Measurements from ENCODE around the gene ZFYVE27. TPM values are rescaled to one million over a fixed set of nuclear protein-coding genes. Genes with fewer than 3 reads are reported as not detected.

ZFYVE27 gene
- total and polyA plus RNA-seq, 2 donors (not counting 3 experiments of a cell fraction or from before 2014, with no cell fraction given): 16.3 to 24.2 TPM

DNA sequence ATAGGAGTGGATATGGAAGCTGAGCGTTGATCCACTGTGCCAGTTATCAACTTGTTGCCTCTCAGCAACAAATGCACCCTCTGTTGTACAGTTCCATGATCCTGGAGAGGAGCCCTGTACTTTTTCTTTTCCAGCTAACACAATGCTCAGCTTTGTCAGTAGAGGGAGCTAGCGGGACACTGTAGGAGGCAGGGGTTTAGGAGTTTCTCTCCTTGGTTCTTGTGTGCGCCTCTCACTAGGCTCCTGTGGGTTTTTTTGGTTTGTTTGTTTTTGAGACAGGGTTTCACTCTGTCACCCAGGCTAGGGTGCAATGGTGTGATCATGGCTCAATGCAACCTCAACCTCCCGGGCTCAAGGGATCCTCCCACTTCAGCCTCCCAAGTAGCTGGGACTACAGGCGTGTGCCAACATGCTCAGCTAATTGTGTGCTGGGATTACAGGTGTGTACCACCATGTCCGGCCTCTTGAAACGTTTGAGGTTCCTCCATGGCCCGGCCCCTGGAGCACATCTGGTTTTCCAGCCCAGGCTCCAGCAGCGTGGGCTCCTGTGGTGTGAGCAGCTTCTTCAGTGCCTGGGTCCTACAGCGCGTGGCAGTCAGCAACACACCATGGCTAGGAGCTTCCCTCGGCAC lies 35.4 kb upstream of the ZFYVE27 start:
- DNase-seq (ENCODE audit: low read depth, low spot score) (peak; percentile 70), FAIRE-seq (peak; percentile 89)
- ChIA-PET POLR2A (interaction anchor here (1.4 kb wide), 1 partner anchor 14 kb away, joined by 3 read pairs; the partner anchor contains the start of gene AVPI1), CTCF (interaction anchor here (0.6 to 18.5 kb wide), 16 partner anchors 8 to 346 kb away, joined by 3 to 863 read pairs (median 7); partner anchors contain the start of genes ANKRD2, AVPI1, MARVELD1 and ZFYVE27)
- no TSS peak for BruUV-seq (replicated peaks)
- Histone ChIP-seq H3K9me1 (replicated peaks; ENCODE audit: control insufficient read depth, extremely low read depth, insufficient read depth, low read length) (no peaks in the 10 kb centered on the region), H3K79me2 (ENCODE audit: control insufficient read depth, insufficient read depth, low read length) (no peaks in the 10 kb centered on the region), H3K9me3 (replicated peaks; ENCODE audit: control insufficient read depth, insufficient read depth, low read length) (no peaks in the 10 kb centered on the region), H3K27me3 (ENCODE audit: control insufficient read depth in 2 of 2, insufficient read depth in 2 of 2, low read length in 2 of 2) (peaks cover 2 to 6% of the 10 kb centered on the region in 2 experiments), H2AFZ (ENCODE audit: low read depth, low read length) (no peak overlapping the region), H3K4me1 (ENCODE audit: control insufficient read depth, extremely low read depth, insufficient read depth, low read length) (no peaks in the 10 kb centered on the region), H3K4me2 (ENCODE audit: insufficient read depth, low read length) (no peak overlapping the region), H4K20me1 (replicated peaks; ENCODE audit: control insufficient read depth, extremely low read depth, insufficient read depth, low read length) (no peaks in the 10 kb centered on the region), H3K4me3 (replicated peaks in 1 of 3; ENCODE audit: insufficient read depth in 1 of 3, low read depth in 1 of 3, low read length in 3 of 3) (no peak overlapping the region), H3K9ac (replicated peaks; ENCODE audit: extremely low read depth, insufficient read depth, low read length) (no peak overlapping the region), H3K36me3 (ENCODE audit: control insufficient read depth in 2 of 2, extremely low read depth in 1 of 2, insufficient read depth in 2 of 2, low read length in 2 of 2) (no peaks in the 10 kb centered on the region), H3K27ac (ENCODE audit: insufficient read depth, low read depth, low read length) (no peak overlapping the region)
- dilution Hi-C loops (cut with MboI; ENCODE audit: extremely low pct_ligation_motif_present, low sequenced_read_pairs) (no loop called here), intact Hi-C loops (cut with micrococcal nuclease) (loop anchor here (1.0 kb wide), 2 partner anchors 25 to 30 kb away; no protein-coding TSS in a partner anchor)
- TF ChIP-seq POLR2AphosphoS5 (IDR thresholded peaks at IDR 0.05; ENCODE audit: insufficient read depth, low read depth, low read length): no peak
- TF ChIP-seq, protein P1, sequence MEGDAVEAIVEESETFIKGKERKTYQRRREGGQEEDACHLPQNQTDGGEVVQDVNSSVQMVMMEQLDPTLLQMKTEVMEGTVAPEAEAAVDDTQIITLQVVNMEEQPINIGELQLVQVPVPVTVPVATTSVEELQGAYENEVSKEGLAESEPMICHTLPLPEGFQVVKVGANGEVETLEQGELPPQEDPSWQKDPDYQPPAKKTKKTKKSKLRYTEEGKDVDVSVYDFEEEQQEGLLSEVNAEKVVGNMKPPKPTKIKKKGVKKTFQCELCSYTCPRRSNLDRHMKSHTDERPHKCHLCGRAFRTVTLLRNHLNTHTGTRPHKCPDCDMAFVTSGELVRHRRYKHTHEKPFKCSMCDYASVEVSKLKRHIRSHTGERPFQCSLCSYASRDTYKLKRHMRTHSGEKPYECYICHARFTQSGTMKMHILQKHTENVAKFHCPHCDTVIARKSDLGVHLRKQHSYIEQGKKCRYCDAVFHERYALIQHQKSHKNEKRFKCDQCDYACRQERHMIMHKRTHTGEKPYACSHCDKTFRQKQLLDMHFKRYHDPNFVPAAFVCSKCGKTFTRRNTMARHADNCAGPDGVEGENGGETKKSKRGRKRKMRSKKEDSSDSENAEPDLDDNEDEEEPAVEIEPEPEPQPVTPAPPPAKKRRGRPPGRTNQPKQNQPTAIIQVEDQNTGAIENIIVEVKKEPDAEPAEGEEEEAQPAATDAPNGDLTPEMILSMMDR (IDR thresholded peaks at IDR 0.05; ENCODE audit: extremely low read depth in 1 of 2, insufficient read depth in 1 of 2, low read depth in 1 of 2, low read length in 2 of 2): peak; percentile 79 to 85

DNA sequence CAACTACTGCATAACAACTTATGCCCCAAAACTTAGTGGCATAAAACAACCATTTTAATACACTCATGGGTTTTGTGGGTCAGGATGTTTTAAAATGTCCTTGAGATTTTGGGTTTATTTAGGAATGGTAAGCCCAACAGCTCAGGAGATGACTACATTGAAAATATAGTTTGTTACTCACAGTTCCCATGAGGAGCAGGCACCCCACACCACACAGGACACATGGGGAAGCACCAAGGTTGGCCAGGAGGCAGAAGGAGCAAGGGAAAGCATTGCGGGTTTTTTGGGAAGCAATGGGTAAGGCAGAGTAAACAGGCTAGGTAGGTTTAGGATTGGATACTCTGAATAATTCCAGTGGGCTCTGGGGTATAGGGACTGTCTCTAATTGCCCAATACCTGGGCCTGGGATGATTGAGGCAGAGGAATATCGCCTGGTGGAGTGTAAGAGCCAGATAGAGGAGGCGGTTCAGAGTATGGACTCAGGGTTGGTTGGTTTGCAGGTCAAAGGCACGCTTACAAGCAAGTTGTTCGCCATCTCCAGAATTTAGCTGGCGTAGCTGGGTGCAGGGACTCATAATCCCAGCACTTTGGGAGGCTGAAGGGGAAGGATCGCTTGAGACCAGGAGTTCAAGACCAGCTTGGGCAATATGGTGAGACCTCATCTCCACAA lies 33.4 kb upstream of the ZFYVE27 start:
- Histone ChIP-seq H3K79me2 (ENCODE audit: control insufficient read depth, insufficient read depth, low read length) (no peaks in the 10 kb centered on the region), H4K20me1 (replicated peaks; ENCODE audit: control insufficient read depth, extremely low read depth, insufficient read depth, low read length) (no peaks in the 10 kb centered on the region), H3K4me3 (replicated peaks in 1 of 3; ENCODE audit: insufficient read depth in 1 of 3, low read depth in 1 of 3, low read length in 3 of 3) (no peak overlapping the region), H2AFZ (ENCODE audit: low read depth, low read length) (no peak overlapping the region), H3K9me3 (replicated peaks; ENCODE audit: control insufficient read depth, insufficient read depth, low read length) (no peaks in the 10 kb centered on the region), H3K36me3 (ENCODE audit: control insufficient read depth in 2 of 2, extremely low read depth in 1 of 2, insufficient read depth in 2 of 2, low read length in 2 of 2) (no peaks in the 10 kb centered on the region), H3K27me3 (ENCODE audit: control insufficient read depth in 2 of 2, insufficient read depth in 2 of 2, low read length in 2 of 2) (peaks cover 2 to 5% of the 10 kb centered on the region in 2 experiments), H3K4me2 (ENCODE audit: insufficient read depth, low read length) (no peak overlapping the region), H3K4me1 (ENCODE audit: control insufficient read depth, extremely low read depth, insufficient read depth, low read length) (no peaks in the 10 kb centered on the region), H3K27ac (ENCODE audit: insufficient read depth, low read depth, low read length) (no peak overlapping the region), H3K9ac (replicated peaks; ENCODE audit: extremely low read depth, insufficient read depth, low read length) (no peak overlapping the region), H3K9me1 (replicated peaks; ENCODE audit: control insufficient read depth, extremely low read depth, insufficient read depth, low read length) (no peaks in the 10 kb centered on the region)
- intact Hi-C loops (cut with micrococcal nuclease): no loop called here
- no peak for FAIRE-seq
- dilution Hi-C loops (cut with MboI; ENCODE audit: extremely low pct_ligation_motif_present, low sequenced_read_pairs): no loop called here
- TF ChIP-seq FOS (IDR thresholded peaks at IDR 0.05; ENCODE audit: borderline replicate concordance, insufficient read depth, low read length) (no peak), EZH2 (IDR thresholded peaks at IDR 0.05; ENCODE audit: borderline replicate concordance, low read depth, low read length, severe bottlenecking) (no peak), JUN (IDR thresholded peaks at IDR 0.05; ENCODE audit: borderline replicate concordance, insufficient read depth, insufficient read length, low read depth) (no peak)
- CTCF ChIA-PET: interaction anchor here (0.7 to 18.5 kb wide), 9 partner anchors 9 to 131 kb away, joined by 3 to 863 read pairs (median 7); partner anchors contain the start of genes AVPI1, MARVELD1 and ZFYVE27
- BruUV-seq (replicated peaks): no TSS peak
- POLR2A ChIA-PET: no interaction called here
- no peak for DNase-seq (ENCODE audit: low read depth, low spot score)
